NOMO-1 treated with dmso at 0.1 percent for 144 hours (cell line): Measurements from ENCODE around the gene EID1.
A peak's percentile ranks its signal among the peaks of the same experiment; 100 is the strongest.
"Not testable (repeated sequence)": the region's sequence is repeated elsewhere in the genome, so short reads cannot be mapped to it uniquely, and the experiment has no call there.

Experiments
- DNase-seq: peaks from one replicate; lab custom pipeline; 2025; ENCODE audit not compliant: unreplicated experiment; lab: John Stamatoyannopoulos, UW

Gene EID1

GRCh38 chr15:48909313-48909712 is 31.4 kb downstream of the EID1 start:
- not testable (repeated sequence) for DNase-seq

GRCh38 chr15:48910554-48910953 is 32.6 kb downstream of the EID1 start:
- not testable (repeated sequence) for DNase-seq

- DNase-seq: no peak
Observed at GRCh38 chr15:48913141-48913540, 35.2 kb downstream of the EID1 start.

GRCh38 chr15:48914717-48915116 is 36.8 kb downstream of the EID1 start:
- DNase-seq: peak; percentile 55

- no peak for DNase-seq
Observed at GRCh38 chr15:48915861-48916260, 37.9 kb downstream of the EID1 start.

- no peak for DNase-seq
Observed at GRCh38 chr15:48916721-48917120, 38.8 kb downstream of the EID1 start.

GRCh38 chr15:48922046-48922445 is 44.1 kb downstream of the EID1 start:
- DNase-seq: no peak

GRCh38 chr15:48924528-48925393 is 46.8 kb downstream of the EID1 start:
- DNase-seq: no peak

- DNase-seq: no peak
Observed at GRCh38 chr15:48925714-48926223, 47.8 kb downstream of the EID1 start.

GRCh38 chr15:48928877-48929538 is 51.1 kb downstream of the EID1 start:
- no peak for DNase-seq

- no peak for DNase-seq
Observed at GRCh38 chr15:48929661-48930060, 51.7 kb downstream of the EID1 start.
